VCaP (cell line): ENCODE data around the gene RPS6KA2.

Experiments
- H3K27ac ChIP-seq: fragments of 450-650 bp; 2 replicates; pipeline ENCODE4 v1.5.1; 2017
- CTCF ChIP-seq: fragments of 450-650 bp; conservative IDR thresholded peaks from 2 replicates; pipeline ENCODE4 v1.5.1; 2017; ENCODE audit warnings: mild to moderate bottlenecking, moderate library complexity

Gene RPS6KA2

GRCh38 chr6:166450167-166450873, 176.7 kb downstream of the RPS6KA2 start:
- no peak overlapping the region for H3K27ac ChIP-seq
- no peak for TF ChIP-seq CTCF

GRCh38 chr6:166449641-166450040, 177.4 kb downstream of the RPS6KA2 start:
- no peak overlapping the region for H3K27ac ChIP-seq
- TF ChIP-seq CTCF, result no peak

GRCh38 chr6:166449036-166449435, 178.0 kb downstream of the RPS6KA2 start:
- H3K27ac ChIP-seq, result no peak overlapping the region
- TF ChIP-seq CTCF, result no peak

- TF ChIP-seq CTCF, result no peak
These were observed 178.6 kb downstream of the RPS6KA2 start for GRCh38 chr6:166448432-166448831.

GRCh38 chr6:166446567-166447065, 180.4 kb downstream of the RPS6KA2 start:
- no peak overlapping the region for H3K27ac ChIP-seq
- TF ChIP-seq CTCF, result no peak

More at GRCh38 chr6:166448432-166448831, 178.6 kb downstream of the RPS6KA2 start:
- H3K27ac ChIP-seq, result no peak overlapping the region

- no peak overlapping the region for H3K27ac ChIP-seq
- TF ChIP-seq CTCF, result no peak
These were observed 180.9 kb downstream of the RPS6KA2 start for GRCh38 chr6:166446146-166446545.

GRCh38 chr6:166444446-166444845, 182.6 kb downstream of the RPS6KA2 start:
- TF ChIP-seq CTCF, result no peak
- no peak overlapping the region for H3K27ac ChIP-seq
